Forelimb muscle (tissue), 1 donor: ENCODE results near the gene CD7. TPM values are rescaled to one million over a fixed set of nuclear protein-coding genes. Genes with fewer than 3 reads are reported as not detected.
"Not testable (repeated sequence)": the region's sequence is repeated elsewhere in the genome, so short reads cannot be mapped to it uniquely, and the experiment has no call there.

ENCODE experiments used
- DNase-seq: peaks from one replicate; pipeline ENCODE4 v3.0.0-alpha.2; 2013; ENCODE audit warnings: low read depth
- polyA plus RNA-seq: library from polyadenylated mRNA; unstranded; fragments of 120-200 nt; gene quantifications from one replicate; pipeline ENCODE4 v1.2.1, GENCODE V29; 2013; ENCODE audit not compliant: insufficient read length

The CD7 gene
- 0.43 TPM for polyA plus RNA-seq

DNA sequence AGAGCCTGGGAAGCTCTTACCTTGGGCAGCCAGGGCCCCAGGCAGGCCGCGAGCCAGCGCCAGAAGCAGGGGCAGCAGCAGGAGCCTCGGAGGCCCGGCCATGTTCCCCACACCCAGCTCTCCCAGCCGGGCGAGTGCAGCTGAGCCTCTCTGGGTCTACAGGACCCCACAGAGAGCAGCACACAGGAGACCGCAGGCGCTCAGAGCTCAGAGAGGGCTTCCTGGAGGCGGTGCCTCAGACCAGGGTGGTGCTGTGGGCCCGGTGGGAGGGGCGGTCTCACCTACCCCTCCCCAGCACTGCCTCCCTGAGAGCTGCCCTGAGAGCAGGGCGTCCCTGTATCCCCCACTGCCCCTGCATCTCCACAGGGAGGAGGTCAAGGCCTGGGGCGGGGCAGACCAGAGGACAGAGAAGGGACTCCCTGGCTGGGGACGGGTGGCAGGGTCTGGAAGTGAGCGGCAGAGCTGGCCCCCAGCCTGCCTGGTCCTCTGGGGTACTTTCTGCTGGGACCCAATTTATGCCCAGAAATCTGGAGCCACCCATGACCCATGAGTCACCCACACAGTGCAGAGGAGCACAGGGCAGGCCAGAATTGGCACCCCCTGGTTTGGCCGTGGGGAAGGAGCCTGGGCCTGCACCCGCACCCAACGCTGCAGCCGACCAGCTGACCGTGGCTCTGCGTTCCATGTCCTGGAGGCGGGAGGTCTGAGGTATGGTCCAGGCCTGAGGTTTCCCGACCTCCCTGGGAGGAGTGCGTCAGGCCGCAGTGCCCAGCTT lies at the start of gene CD7:
CD7 (minus strand) TSS at position 215 of the 775 bp plus-strand sequence; CDS start at position 102, 113 bp downstream.
- no peak for DNase-seq

DNA sequence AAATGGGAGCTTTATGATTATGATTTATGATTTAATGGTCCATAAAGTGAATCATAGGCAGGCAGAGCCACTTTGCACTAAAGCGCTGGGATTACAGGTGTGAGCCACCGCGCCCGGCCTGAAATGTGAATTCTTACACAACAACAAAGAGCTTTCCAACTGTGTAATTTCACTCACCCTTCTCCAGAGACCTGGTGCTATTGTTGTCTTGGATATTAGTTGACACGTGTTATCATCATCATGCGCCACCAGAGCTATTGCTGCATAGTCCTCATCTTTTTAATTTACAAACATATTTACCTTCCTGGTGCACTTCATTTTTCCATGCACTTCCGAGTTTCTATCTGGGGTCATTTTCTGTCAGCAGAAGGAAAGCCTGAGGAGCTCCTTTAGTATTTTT lies 49.3 kb upstream of the CD7 start:
- no peak for DNase-seq

DNA sequence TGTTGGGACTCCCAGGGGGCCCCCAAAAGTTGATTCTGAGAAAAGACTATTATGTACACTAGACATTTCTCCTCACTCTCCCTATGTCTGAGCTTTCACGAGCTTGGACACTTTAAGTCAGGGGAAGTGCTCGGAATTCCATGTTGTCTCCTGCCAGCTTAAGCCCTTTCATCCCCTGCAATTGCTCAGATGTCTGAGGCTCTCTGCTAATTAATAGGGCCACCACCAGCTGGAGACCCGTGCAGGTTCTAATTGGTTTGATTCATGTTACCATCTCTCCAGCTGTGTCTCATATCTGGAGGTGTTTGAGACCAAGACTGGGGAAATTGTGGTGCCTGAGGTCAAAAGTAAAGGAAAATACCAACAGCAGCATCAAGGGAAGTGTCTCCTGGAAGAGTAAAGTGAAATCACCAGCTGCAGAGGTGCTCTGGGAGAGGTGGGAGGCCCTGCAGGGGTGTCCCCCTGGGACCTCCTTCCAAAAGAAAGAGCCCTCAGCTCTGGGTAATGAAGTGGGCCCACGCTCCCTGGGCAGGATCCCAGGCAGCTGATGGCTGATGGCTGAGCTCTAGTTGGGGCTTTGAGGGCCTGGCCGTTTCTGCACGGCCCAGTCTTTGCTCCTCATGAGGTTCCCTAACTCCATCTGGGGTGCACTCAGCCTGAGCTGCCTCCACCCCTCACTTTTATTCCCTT lies 48.3 kb upstream of the CD7 start:
- no peak for DNase-seq

DNA sequence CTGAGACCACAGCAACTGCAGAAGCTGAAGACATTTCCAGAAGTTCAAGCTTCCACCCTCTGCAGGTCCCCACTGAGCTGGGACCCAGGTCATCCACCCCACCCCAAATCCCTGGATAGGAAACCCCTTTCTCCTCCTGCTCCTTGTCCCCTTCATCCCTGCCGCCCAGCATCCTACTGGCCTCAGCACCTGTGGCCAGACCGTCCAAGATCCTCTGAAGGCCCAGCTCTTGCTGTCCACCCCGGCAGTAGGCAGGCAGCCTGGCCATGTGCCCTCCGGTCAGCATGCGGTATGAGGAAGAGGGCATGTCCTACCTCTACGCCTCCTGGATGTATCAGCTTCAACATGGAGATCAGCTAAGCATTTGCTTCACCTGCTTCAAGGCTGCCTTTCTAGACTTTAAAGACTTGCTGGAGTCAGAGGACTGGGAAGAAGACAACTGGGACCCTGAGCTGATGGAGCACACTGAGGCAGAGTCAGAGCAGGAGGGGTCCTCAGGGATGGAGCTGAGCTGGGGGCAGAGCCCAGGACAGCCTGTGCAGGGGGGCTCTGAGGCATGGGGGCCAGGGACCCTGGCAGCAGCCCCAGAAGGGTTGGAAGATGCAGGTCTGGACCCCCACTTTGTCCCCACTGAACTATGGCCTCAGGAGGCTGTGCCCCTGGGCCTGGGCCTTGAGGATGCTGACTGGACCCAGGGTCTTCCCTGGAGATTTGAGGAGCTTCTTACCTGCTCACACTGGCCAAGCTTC lies 44.7 kb upstream of the CD7 start:
- no peak for DNase-seq

- DNase-seq: not testable (repeated sequence)
Observed at GRCh38 chr17:82359451-82360074, 42.2 kb upstream of the CD7 start.

DNA sequence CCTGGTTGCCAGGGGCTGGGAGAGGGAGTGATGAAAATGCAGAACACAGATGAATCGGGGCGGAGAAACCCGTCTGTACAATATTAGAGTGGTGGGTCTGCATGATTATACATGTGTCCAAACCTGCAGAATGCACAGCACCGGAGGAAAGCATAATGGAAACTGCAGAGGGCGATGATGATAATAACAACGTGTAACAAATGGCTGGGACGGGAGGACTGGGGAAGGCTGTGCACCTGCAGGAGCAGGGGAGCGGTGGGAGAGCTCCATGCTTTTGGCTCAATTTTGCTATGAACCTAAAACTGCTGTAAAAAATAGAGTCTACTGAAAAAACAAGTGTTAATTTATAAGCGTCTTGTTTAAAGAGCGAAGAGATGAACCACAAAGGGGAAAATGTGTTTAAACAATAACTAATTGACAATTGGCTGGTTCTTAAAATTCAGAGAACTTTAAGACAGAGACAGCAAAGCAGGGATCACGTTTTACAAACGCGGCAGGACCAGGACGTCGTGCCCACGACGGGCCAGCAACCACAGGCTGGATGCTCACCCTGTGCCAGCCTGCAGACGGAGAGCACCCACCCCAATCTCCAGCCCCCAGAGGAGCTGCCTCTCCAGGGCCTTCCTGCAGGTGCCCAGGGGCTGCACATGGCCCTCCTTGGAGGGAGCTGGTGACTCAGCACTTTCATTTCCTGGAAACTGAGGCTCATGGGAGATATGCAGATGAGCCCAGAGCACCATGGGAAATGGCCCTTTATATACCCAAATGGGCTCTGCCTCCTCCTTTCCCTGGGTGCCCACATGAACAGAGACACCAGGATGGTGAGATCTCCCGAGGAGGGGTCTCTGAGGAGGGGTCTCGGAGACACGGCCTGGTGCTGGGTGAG lies 41.3 kb upstream of the CD7 start, which contains the start of gene TEX19:
TEX19 (plus strand) TSS at position 783 of the 886 bp plus-strand sequence. CDS start 2,904 bp downstream, outside the sequence.
- DNase-seq: no peak

GRCh38 chr17:82357394-82357793 lies 40.0 kb upstream of the CD7 start:
- DNase-seq: no peak

DNA sequence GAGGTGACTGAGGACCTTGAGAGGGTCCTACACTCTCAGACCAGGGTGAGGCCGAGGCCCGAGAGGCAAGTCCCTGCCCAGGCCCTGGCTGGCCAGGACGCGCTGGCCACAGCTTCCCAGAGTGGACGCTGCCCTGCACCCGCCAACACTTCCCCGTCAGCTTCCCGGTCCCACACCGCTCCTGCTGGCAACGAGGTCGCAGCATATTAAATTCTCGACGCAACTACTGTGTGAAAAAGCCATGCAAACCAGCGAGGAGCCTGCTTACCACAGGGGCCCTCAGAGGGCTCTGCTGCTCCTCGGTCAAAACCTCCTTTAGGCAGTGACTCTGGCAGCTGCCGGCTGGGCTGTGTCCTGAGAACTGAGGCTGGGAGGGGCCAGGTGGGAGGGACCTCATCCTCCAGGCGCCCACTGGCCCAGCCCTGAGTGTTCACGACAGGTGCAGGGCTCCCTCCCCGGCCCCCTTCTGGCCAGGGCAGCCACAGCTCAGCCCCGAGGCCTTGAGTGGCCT lies 39.5 kb upstream of the CD7 start:
- no peak for DNase-seq

GRCh38 chr17:82355770-82356427 lies 38.5 kb upstream of the CD7 start:
- no peak for DNase-seq

DNA sequence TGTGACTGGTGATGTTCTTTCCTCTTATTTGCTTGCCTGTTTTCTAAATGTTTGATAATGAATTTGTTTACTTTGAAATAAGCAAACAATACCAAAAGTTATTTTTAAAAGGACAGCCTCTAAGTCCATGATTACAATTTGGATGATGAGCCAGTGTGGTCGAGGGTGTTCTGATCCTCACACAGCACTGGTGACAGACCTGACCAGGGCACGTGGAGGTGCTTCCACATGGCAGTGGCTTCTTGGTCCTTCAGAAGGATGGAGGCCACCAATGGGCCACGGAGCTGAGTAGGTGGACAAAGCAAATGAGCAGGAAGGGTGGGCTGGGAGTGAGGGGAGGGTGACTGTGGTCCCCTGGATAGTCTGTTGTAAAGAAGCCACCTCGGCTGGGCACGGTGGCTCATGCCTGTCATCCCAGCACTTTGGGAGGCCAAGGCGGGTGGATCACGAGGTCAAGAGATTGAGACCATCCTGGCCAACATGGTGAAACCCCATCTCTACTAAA lies 37.4 kb upstream of the CD7 start:
- no peak for DNase-seq

- no peak for DNase-seq
Observed at GRCh38 chr17:82353484-82353883, 36.1 kb upstream of the CD7 start.

DNA sequence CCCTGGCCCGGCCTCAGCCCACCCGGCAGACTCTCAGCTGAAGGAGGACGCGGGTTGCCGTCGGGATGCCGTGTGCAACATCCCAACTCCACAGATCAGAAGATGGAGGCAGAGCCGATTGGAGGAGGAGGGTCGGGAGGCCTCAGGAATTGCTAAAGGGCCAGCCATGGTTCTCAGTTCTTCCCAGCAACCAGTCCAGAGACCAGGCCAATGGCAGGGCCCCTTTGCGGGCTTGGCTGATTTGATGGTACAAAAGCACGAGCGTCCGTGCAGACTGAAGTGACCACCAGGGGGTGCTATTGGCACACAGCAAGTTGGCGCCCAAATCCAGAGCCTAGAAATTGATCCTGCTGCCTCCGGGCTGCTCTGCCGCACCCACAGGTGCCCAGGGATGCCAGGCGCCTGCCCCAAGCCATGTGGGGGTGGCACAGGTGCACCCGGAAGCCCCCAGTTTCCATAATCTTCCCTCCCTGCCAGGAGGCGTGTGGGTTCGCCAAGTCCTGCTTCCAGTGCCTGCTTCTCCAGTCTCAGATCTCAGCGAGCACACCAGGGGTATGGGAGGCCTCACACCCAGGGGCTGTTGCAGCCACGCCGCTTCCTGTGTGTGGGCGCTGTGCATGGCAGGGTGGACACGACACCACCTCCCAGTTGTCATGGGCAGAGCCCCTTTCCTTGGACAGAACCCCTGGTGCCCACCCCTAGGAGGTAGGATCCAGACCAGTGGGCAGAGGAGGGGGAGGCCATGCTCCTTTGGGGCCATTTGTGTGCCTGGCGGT lies 34.5 kb upstream of the CD7 start:
- DNase-seq: peak; percentile 65

- DNase-seq: no peak
Observed at GRCh38 chr17:82351254-82351712, 33.9 kb upstream of the CD7 start.

DNA sequence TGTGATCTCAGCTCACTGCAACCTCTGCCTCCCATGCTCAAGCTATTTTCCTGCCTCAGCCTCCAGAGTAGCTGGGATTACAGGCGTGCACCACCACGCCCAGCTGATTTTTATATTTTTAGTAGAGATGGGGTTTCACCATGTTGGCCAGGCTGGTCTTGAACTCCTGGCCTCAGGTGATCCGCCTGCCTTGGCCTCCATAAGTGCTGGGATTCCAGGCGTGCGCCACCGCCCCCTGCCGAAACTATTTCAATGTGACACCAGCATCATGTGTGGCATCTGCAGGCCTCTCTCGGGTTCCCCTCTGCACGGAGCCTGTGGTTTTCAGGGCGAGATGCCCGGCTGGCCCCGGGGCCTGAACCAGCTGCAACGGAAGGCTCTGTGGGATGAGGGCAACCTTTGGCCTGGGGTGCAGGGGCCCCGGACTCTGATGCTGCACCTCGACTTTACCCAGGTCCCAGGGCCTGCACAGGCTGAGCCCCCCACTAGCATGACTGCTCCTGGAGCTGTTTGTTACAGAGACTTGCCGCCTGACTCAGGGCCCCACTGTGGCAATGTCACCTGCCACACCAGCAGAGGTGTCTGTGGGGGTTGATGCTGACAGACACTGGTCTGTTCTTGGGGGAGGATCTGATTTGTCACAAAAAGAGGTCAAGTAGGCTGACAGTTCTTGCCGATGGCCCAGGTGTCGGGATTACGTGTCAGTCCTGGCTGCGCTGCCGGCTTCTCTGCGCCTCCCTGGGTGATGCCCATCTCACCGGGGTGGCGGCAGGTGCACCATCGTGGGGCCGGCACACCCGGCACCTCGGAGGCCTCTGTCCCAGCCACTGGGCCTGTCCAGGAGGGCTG lies 33.0 kb upstream of the CD7 start:
- DNase-seq: no peak

DNA sequence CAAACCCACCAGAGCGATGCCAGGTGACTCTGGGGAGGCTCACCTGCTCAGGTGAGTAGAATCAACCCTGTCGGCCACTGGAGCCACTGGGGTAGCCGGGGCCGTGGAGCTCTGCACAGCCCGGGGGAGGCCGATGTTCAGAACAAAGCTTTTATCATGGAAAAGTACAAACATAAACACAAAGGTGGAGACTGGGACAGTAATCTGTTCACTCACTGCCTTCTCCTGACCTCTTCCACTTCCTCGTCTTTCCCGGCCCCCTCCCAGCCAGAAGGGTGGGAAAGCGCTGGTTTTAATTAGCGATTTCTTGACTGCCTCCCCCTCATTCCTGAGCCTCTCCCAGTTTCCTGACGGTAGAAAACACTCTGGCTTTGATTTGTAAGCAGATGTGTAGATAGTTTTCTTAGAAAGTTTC lies 31.9 kb upstream of the CD7 start:
- no peak for DNase-seq

- no peak for DNase-seq
Observed at GRCh38 chr17:82348866-82349265, 31.5 kb upstream of the CD7 start.

DNA sequence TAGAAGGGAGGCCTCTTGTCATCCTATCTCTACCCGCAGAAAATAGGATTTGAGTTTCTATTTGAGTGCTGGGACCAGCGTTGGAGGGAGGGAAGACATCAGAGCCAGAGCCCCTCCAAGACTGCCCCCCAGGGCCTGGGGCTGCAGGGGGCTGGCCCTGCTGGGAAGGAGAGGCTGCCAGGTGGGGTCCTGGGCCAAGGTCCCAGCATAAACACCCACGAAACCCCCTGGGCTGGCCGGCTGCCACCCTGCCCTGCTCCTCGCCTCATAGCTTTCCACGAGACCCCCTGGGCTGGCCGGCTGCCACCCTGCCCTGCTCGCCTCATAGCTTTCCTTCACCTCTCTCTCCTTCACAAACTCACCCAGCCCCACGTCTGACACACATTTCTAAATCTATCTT lies 31.0 kb upstream of the CD7 start:
- no peak for DNase-seq

DNA sequence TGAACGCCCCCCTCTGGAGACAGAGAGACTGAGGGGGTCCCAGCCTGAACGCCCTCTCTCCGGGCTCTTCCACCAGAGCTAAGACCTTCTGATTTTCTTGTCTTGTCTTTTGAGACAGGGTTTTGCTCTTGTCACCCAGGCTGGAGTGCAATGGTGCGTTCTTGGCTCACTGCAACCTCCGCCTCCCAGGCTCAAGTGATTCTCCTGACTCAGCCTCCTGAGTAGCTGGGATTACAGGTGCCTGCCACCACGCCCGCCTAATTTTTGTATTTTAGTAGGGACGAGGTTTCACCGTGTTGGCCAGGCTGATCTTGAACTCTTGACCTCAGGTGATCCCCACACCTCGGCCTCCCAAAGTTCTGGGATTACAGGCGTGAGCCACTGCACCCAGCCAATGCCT lies 30.6 kb upstream of the CD7 start:
- not testable (repeated sequence) for DNase-seq
